ENCODE results near the gene SCAPER.
"Not testable (repeated sequence)": the region's sequence is repeated elsewhere in the genome, so short reads cannot be mapped to it uniquely, and the experiment has no call there.

The SCAPER gene

GRCh38 chr15:76846782-76847181 is 58.4 kb downstream of the SCAPER start:
- DNase-seq: no peak

- DNase-seq: no peak
Observed at GRCh38 chr15:76844096-76844495, 61.0 kb downstream of the SCAPER start.

- DNase-seq: no peak
Observed at GRCh38 chr15:76843269-76843668, 61.9 kb downstream of the SCAPER start.

- no peak for DNase-seq
Observed at GRCh38 chr15:76840830-76841460, 64.2 kb downstream of the SCAPER start.

- no peak for DNase-seq
Observed at GRCh38 chr15:76839173-76839572, 66.0 kb downstream of the SCAPER start.

GRCh38 chr15:76837474-76837873 is 67.7 kb downstream of the SCAPER start:
- no peak for DNase-seq

GRCh38 chr15:76829939-76830338 is 75.2 kb downstream of the SCAPER start:
- DNase-seq: no peak

GRCh38 chr15:76823890-76824289 is 81.2 kb downstream of the SCAPER start:
- no peak for DNase-seq

- no peak for DNase-seq
Observed at GRCh38 chr15:76823303-76823702, 81.8 kb downstream of the SCAPER start.

- DNase-seq: not testable (repeated sequence)
Observed at GRCh38 chr15:76818926-76819325, 86.2 kb downstream of the SCAPER start.

GRCh38 chr15:76815421-76815820 is 89.7 kb downstream of the SCAPER start:
- DNase-seq: no peak

- no peak for DNase-seq
Observed at GRCh38 chr15:76812381-76812780, 92.8 kb downstream of the SCAPER start.

- no peak for DNase-seq
Observed at GRCh38 chr15:76809412-76810103, 95.6 kb downstream of the SCAPER start.

GRCh38 chr15:76803049-76803571 is 102.0 kb downstream of the SCAPER start:
- DNase-seq: no peak

GRCh38 chr15:76802411-76802810 is 102.7 kb downstream of the SCAPER start:
- no peak for DNase-seq

GRCh38 chr15:76799760-76800159 is 105.4 kb downstream of the SCAPER start:
- no peak for DNase-seq

GRCh38 chr15:76795217-76795616 is 109.9 kb downstream of the SCAPER start:
- DNase-seq: no peak

- no peak for DNase-seq
Observed at GRCh38 chr15:76793162-76793561, 112.0 kb downstream of the SCAPER start.

GRCh38 chr15:76791511-76791910 is 113.6 kb downstream of the SCAPER start:
- no peak for DNase-seq

- no peak for DNase-seq
Observed at GRCh38 chr15:76787273-76787672, 117.9 kb downstream of the SCAPER start.

GRCh38 chr15:76776969-76777368 is 128.2 kb downstream of the SCAPER start:
- no peak for DNase-seq

GRCh38 chr15:76776480-76776879 is 128.7 kb downstream of the SCAPER start:
- no peak for DNase-seq

- DNase-seq: no peak
Observed at GRCh38 chr15:76773234-76773633, 131.9 kb downstream of the SCAPER start.

GRCh38 chr15:76772776-76773175 is 132.4 kb downstream of the SCAPER start:
- DNase-seq: no peak

GRCh38 chr15:76764004-76764403 is 141.1 kb downstream of the SCAPER start:
- DNase-seq: no peak
